Stimulated activated CD8-positive, alpha-beta memory T cell treated with anti-CD3 and anti-CD28 coated beads, Interleukin-7, amount 100 ng/mL, for 24 hours (primary cell): ENCODE results near the gene CCNL1.

Source experiments
- DNase-seq: peaks from one replicate; pipeline ENCODE4 v3.0.0-alpha.2; 2020; ENCODE audit warnings: low read depth

Gene CCNL1

GRCh38 chr3:157122832-157123427 is 37.0 kb downstream of the CCNL1 start:
- DNase-seq: no peak

DNA sequence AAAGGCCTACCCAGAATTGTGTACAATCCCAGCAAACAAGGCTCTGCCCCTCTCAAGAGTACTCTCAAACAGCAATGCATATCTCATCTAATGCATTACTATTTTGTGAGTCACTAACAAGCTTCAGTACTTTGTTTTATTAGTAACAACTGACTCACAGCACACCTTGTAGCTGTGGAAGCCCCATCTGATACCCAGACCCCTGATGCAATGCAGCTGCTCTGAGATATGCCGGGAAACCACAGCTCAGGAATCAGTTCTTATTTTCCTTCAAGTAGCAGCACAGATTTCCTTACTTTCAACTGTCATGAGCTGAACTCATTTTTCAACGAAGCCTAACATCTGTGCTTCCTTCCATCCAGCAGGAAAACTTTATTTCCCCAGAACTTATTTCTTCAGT is 37.8 kb downstream of the CCNL1 start:
- DNase-seq: no peak

- no peak for DNase-seq
Measured at GRCh38 chr3:157121522-157121921, 38.4 kb downstream of the CCNL1 start.

DNA sequence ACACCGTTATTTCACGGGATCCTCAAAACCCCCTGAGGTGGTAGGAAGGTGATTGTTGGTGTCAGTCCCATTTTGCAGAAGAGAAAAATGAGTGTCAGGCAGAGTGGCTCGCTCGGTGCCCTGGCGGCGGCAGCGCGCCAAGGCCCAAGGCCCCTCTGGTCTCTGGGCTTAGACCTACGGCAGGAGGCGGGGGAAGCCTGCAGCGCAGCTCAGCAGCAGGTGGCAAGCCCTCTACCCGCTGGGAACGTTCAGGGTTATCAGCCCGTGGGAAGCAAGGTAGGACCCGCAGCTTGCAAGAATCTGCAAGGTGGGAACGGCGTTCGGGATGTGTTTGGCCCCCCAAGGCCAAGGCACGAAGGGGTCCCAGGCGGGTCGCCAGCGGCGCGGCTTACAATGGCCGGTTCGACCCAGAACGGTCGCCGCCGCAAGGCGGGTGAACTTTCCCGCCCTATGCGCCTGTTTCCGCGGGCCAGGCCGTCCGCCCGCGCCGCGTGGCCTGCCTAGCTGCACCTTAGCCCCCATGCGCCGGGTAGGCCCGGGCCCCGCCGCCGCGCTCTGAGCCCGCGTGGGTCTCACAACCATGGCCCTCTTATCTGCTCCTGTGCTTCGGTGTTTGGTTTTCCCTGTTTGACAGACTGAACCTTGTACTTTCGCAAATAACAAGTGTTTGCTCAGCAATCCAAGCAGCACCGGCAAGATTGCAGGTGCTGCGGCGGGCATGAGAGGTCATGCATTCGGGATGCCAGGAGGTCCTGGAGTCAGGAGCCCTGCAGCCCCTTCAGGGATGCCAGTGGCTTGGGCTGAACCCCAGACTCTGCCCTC is 39.7 kb downstream of the CCNL1 start:
- no peak for DNase-seq

DNA sequence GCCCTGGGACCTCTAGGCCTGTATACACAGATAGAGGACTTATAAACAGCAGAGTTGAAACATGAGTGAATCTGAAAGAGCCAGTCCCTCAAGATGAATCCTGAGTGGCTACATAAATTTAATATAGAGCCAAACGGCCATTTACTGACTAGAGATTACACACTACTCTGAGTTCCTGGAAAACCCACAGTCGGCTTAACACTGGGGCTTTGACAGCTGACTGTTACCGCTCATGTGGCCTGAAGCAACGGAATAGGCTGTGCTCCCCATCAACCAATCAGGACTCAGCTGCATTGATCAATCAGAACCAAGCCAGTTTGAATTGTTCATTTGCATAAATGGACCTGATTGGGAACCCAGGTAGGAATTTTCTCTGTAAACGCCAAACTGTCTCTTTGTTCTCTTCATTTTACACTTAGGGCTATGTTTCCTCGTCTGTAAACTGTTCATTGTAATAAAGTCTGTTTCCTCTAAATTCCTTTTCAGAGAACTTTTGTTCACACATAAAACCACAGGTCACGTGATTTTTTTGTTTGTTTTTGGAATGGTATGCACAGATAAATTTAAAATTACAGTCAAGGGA is 40.5 kb downstream of the CCNL1 start:
- DNase-seq: no peak

DNA sequence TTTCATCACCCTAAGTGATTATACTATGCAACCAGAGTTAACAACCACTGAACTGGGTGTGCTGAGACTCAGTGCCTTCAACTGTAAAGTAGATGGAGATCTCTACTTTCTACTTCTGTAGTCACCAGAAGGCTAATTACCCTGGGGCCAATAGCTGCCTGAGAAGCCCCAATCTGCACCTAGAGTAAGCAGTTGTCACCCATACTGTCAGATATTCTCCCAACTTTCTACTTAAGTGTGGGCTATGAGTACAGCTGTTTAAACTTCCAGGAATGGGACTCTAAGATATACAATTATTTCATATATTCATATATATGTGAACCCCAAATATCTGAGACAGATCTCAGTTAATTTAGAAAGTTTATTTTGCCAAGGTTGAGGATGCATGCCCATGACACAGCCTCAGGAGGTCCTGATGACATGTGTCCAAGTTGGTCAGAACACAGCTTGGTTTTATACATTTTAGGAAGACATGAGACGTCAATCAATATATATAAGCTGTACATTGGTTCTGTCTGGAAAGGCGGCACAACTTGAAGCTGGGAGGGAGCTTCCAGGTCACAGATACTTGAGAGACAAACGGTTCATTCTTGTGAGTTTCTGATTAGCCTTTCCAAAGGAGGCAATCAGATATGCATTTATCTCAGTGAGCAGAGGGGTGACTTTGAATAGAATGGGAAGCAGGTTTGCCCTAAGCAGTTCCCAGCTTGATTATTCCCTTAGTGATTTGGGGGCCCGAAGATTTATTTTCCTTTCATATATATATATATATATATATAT is 41.9 kb downstream of the CCNL1 start:
- no peak for DNase-seq

DNA sequence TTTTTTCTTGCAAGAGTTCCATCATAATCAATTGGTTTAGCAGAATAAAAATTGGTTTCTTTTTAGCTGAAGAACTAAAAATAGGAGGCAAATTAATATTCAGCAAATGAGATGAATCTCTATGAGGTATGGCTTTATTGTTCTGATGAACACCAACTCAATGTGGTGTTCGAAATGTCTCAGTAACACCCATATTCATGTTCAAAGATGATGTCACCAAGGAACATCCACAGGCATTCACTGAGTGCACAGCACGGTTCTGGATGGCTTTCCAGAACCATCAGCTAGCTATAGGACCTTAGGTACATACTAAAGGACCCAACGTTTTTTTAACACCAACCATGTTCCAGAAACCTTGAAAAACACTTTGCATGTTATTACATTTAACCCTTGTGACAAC is 42.7 kb downstream of the CCNL1 start:
- no peak for DNase-seq

DNA sequence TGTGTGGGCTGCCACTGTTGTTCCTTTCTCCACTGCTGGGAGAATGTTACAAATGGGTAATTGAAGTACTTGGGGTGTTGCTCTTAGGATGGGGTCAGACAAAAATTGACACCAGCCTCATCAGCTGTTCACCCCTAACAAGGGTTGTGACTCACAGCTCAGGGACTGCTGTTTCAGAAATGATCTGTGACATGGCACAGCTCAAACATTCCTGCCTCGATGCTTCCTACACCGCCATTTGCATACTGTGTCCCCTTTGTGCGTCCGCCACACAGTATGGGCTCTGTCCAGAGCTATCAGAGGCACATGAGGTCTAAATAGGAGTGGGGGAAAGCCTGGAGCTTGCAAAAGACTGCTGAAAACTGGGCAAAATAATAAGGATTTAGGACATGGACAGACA is 43.9 kb downstream of the CCNL1 start:
- DNase-seq: no peak

DNA sequence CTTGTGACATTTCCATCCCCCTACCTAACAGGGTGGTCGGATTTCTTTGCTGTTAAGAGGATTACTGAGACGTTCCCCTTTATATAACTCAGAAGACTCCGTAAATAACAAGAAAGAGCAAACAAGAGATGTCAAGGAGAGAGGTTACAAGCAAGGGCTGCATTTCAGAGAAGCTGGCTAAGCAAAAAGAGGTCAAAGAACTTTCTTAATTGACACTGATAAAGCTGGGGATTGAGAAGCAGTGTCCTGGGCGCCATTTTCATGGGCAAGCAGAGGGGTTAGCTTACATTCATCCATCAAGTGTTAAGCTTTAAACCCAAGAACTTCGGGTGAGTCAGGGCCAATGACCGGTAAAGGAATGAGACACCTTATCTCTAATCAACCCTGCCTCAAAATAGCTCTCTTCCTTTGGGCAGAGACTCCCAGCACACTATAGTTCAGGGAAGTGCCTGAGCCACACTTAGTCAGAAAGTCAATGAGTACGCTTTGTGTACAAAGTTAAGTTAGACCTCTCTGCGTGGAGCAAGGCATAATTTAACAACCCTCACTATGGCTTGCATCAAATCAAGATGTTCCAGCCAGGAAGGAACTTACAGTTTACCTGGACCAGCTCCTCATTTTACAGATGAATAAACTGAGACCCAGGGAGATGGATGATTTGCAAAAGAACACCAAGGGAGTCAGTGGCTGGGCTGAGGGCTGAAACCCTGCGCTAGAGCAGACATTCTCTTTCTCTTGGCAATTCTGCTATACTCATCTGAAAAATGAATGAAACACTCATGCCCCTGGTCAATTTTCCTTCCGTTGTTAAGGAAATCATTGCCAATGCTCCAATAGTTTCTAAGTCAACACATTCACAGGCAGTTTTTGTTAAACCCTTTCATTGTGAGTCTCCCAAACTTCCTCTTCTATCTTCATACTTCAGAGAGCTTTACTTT is 44.6 kb downstream of the CCNL1 start:
- DNase-seq: no peak

DNA sequence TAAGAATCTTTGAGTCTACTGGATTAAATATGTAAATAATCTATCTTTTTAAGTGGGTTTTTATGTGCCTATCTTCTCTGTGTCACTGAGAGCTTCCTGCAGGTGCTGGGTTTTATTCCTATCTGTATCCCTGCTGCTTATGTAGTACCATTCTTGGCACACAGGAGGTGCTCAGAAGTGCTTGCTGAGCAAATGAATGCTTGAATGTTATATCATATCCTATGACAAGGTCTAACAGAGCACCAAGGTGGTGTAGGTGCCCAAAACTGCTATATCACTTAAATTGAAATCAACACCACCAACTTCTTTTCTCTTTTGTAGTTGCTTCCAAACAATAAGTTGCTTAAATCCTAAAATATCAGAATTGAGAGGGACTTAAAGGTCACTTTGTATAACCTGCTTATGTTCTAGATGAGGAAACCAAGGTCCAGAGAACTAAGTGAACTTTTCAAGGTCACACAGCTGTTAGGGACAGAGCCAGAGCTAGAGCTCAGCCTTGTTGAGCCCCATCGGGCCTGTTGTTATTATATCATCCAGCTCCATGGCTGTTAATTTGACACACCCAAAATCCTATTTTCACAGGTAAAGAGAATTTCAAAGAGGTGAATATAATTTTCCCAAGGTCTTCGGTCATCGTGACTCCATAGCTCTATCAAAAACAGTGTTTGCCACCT is 46.0 kb downstream of the CCNL1 start:
- no peak for DNase-seq

DNA sequence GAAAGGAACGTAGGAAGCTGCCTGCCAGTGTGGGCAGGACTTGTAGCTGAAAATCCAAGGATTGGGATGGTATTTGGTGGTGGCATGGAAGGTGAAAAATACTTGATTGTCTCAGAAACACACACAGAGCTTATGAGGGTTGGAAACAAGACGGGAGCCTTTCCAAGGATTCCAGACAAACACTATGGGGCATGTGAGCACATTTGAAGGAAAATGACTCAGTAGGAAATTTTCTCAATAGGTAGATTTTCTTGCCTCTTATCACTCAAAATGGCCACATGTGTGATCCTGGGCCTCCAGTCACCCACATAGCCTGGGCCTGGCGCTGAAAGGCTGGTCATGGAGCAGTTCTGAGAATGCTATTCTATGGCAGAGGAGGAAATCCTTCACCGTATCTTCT is 47.4 kb downstream of the CCNL1 start:
- DNase-seq: no peak

DNA sequence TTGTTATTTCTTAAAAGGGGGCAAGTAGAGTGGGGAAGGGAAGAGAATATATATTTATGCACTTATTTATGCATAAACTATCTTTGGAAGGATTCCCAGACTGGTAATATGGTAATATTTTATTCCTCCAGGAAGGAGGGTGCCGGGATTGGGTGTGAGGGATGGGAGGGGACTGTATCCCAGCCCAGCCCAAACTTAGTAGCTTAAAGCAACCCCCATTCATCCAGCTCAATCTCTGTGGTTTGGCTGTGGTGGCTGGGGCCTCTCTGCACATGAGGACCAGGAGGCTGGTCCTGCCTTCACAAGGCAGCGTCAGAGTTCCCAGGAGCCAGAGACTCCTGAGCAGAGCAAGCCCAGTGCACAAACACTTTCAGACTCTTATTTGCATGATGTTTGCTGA is 48.4 kb downstream of the CCNL1 start:
- no peak for DNase-seq

DNA sequence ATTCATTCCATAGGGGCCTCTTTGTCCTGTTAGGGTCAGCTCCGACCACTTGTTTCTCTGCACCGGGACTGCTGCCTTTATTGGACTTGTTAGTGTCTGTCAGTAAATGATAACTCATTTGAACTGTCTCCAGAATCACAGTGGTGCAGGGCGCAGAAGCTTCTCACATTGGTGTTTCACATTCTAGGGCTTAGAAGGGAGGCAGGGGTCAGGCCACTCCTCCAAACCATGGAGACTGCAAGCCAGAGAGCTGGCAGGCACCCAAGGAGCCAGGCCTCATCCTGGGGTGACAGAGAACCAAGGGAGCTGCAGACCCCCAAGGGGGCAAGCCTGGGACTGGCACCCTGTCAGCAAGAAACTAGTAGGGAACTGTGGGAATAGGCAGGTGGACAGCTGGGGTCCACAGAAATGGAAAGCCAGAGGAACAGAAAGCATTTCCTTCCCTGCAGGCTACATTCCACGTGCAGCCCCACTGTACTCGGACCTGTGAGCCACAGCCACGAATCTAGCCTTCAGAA is 49.1 kb downstream of the CCNL1 start:
- no peak for DNase-seq

DNA sequence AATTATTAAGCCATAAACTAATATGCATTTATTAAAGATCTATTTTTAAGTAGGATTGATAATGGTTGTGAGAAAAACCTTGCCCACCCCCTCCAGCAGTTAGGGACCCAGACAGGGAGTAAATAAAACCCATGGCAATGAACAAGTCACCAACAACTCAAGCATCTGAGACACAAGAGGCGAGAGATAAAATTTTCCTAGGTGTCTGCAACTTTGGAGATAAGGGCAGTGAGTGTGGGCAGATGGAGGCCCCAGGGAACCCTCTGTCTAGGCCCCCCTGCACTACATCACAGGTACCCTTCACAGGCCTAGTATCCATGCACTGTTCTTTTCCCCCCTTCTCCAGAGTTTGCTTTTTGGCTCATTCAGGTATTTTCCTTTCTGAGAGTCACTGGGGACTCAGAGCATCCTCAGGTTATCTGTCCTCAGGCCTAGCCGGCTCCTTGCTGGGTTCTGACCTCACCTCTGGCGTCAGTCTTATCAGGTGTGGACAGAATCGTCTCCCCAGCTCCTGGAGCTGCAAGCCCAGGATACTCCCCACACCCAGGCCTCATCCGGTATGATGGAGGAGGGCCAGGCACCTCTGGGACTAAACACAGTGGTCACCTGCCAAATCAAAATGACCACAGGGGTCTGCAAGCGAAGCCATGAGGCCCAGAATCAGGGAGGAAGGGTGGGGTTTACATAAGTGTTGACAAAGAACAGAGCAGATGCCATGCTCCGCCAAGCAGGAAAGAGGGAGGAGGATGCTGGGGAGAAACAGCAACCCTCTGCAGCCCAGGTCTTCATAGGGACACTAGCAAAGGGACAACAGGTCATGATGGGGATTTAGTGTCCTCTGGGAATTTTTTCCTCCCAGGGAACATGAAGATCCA is 50.4 kb downstream of the CCNL1 start:
- no peak for DNase-seq

DNA sequence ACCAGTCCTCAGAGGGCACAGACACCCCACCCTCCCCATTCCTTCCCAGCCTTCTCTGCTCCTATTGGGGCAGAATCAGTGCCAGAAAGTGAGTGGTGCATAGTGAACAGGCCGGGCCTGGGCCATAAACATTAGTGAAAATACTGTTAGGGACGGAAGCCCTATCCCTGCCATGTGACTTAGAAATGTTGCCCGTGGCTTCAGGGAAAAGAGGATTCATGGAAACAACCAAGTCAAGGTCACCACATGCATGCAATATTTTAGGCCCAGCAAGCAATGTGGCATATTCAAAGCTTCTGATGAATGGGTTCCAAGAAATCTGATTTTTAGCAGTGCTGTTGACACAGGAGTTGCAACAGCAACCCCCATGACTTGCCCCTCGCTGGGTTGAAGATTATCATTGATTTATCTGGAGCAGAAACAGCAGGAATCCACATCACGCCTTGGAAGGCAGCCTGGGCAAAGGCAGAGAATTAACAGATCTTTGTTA is 52.3 kb downstream of the CCNL1 start:
- DNase-seq: no peak

DNA sequence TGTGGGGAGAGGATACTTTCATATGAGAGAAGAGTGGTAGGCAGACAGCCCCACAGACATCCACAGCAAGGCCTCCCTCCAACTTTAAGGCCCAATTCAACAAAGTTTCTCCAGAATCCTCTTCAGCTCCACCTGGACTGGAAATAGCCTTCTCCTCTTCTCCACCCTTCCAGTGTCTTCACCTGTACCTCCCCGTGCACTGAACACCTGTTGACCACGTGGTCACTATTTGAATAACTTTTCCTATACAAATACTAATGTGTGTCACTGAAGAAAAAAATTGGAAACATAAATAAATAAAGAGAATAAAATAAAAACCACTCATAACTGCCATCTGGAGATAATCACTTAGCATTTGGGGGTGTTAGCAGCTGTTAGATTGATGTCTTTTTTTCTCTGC is 52.9 kb downstream of the CCNL1 start:
- DNase-seq: no peak

DNA sequence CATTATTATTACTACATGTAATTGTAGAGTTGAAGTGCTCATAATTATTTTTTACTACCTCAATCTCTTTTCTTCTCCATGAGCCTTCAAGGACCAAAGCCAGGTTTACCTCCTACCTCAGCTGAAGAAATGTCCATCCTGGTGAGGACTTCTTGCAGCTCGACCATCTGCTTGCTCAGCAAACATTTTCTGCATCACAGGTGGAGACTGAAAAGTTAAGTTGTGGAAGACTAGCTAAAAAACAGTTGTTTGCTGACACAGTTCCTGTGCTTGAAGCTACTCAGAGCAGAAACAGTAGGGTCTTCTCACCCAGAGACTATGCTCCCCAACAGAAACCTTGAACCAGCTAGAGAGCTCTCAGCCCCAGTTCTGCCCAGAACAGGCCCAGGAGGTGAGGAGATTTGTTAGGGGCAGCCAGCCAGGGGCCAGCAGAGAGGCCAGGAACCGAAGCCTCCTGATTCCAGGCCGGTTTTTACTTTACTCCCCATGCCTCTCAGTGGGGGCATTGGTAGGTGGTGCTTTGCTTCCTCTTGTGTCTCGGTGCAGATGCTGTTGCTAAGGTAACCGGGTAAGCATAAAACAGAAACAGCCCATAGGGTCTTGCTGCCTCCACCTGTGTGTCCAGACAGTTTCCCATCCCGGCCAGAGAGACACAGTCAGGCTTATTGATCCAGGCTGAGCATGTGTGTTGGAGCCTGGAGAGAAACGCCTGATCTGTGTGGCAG is 54.9 kb downstream of the CCNL1 start:
- DNase-seq: no peak

DNA sequence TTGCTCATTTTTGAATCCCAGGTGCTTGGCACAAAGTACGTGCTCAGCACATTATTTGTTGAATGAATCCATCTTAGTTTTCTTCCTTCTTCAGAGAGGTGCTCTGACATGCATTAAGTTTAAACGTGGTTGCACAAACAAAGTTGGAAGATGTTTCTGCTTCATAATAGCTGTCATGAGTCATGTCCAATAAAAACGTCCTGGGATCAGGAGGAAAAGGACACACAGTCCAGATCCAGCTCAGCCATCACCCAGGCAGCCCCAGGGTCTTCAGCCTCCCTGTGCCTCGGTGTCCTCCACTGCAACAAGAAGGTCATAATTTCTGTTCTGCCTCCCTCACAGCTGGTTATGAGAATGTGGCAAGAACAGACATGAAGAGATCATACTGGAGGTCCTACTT is 55.4 kb downstream of the CCNL1 start:
- no peak for DNase-seq

DNA sequence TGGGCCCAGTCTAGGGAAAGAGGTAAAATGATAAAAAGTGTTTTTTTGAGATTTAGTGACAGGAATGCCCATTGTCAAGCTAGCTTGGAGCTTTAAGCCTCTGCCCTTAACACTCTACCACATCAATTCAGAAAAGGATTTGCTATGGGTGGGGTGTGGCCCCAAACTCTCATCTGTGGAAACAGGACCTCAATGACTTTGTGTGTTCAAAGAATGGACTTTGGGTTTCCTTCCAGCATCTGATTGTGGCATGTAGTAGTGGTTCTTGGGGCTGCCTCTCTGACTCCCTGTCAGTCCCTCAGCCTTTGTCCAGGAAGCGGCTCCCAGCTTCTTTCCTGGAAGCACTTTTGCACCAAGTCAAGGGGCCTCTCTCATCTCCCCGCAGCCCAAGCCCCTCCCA is 56.1 kb downstream of the CCNL1 start:
- DNase-seq: no peak
